ENCODE data around the gene ARHGEF10L.

ARHGEF10L gene

GRCh38 chr1:17596651-17597509, 57.4 kb downstream of the ARHGEF10L start:
- DNase-seq (ENCODE audit: insufficient read length, low spot score) (no peak), FAIRE-seq (no peak)
- no peak for TF ChIP-seq POU2F2 (IDR thresholded peaks at IDR 0.05; ENCODE audit: low read depth, low read length)
- no peak for TF ChIP-seq TAF1 (IDR thresholded peaks at IDR 0.05; ENCODE audit: low read depth, low read length)
- TF ChIP-seq POLR2AphosphoS5 (IDR thresholded peaks at IDR 0.05; ENCODE audit: low read depth, low read length) = no peak
- no peak for TF ChIP-seq POLR2A (IDR thresholded peaks at IDR 0.05; ENCODE audit: low read depth, low read length)
- no peak for TF ChIP-seq PAX5 (IDR thresholded peaks at IDR 0.05; ENCODE audit: insufficient read depth, low read length, severe bottlenecking)
- TF ChIP-seq SPI1 (IDR thresholded peaks at IDR 0.05; ENCODE audit: low read depth, low read length) = no peak

- TF ChIP-seq TAF1 (IDR thresholded peaks at IDR 0.05; ENCODE audit: low read depth, low read length) = no peak
- no peak for TF ChIP-seq POU2F2 (IDR thresholded peaks at IDR 0.05; ENCODE audit: low read depth, low read length)
- TF ChIP-seq SPI1 (IDR thresholded peaks at IDR 0.05; ENCODE audit: low read depth, low read length) = no peak
- DNase-seq (ENCODE audit: insufficient read length, low spot score) (no peak), FAIRE-seq (no peak)
These were observed 58.2 kb downstream of the ARHGEF10L start for GRCh38 chr1:17597651-17598050.

- FAIRE-seq = no peak
- no peak for DNase-seq (ENCODE audit: insufficient read length, low spot score)
- TF ChIP-seq POLR2AphosphoS5 (IDR thresholded peaks at IDR 0.05; ENCODE audit: low read depth, low read length) (no peak), POU2F2 (IDR thresholded peaks at IDR 0.05; ENCODE audit: low read depth, low read length) (no peak), TAF1 (IDR thresholded peaks at IDR 0.05; ENCODE audit: low read depth, low read length) (no peak), PAX5 (IDR thresholded peaks at IDR 0.05; ENCODE audit: insufficient read depth, low read length, severe bottlenecking) (no peak), POLR2A (IDR thresholded peaks at IDR 0.05; ENCODE audit: low read depth, low read length) (no peak), SPI1 (IDR thresholded peaks at IDR 0.05; ENCODE audit: low read depth, low read length) (no peak)
These were observed 58.8 kb downstream of the ARHGEF10L start for GRCh38 chr1:17598251-17598650.

- FAIRE-seq = no peak
- no peak for DNase-seq (ENCODE audit: insufficient read length, low spot score)
- TF ChIP-seq POLR2AphosphoS5 (IDR thresholded peaks at IDR 0.05; ENCODE audit: low read depth, low read length) (no peak), TAF1 (IDR thresholded peaks at IDR 0.05; ENCODE audit: low read depth, low read length) (no peak), POLR2A (IDR thresholded peaks at IDR 0.05; ENCODE audit: low read depth, low read length) (no peak), PAX5 (IDR thresholded peaks at IDR 0.05; ENCODE audit: insufficient read depth, low read length, severe bottlenecking) (no peak), POU2F2 (IDR thresholded peaks at IDR 0.05; ENCODE audit: low read depth, low read length) (no peak), SPI1 (IDR thresholded peaks at IDR 0.05; ENCODE audit: low read depth, low read length) (no peak)
These were observed 59.9 kb downstream of the ARHGEF10L start for GRCh38 chr1:17599291-17599953.

DNA sequence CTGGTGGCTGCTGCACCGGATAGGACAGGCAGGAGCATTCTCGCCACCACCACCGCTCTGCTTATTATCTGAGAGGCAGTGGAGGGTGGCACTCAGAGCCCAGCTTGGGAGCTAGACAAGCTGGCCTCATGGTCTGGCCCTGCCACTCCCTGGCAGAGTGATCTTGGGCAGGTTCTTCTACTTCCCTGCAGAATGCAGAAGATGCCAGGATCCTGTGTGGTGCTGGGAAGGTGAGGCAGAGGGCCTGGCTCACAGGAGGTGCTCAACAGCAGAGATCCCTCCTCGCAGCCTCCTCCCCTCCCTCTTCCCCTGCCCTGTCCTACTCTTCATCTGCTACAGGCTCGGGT, 60.4 kb downstream of the ARHGEF10L start:
- DNase-seq (ENCODE audit: insufficient read length, low spot score) = no peak
- TF ChIP-seq TAF1 (IDR thresholded peaks at IDR 0.05; ENCODE audit: low read depth, low read length) = no peak
- no peak for TF ChIP-seq POLR2AphosphoS5 (IDR thresholded peaks at IDR 0.05; ENCODE audit: low read depth, low read length)
- no peak for TF ChIP-seq POLR2A (IDR thresholded peaks at IDR 0.05; ENCODE audit: low read depth, low read length)
- TF ChIP-seq POU2F2 (IDR thresholded peaks at IDR 0.05; ENCODE audit: low read depth, low read length) = no peak
- no peak for TF ChIP-seq SPI1 (IDR thresholded peaks at IDR 0.05; ENCODE audit: low read depth, low read length)
- TF ChIP-seq PAX5 (IDR thresholded peaks at IDR 0.05; ENCODE audit: insufficient read depth, low read length, severe bottlenecking) = no peak
- no peak for FAIRE-seq

- TF ChIP-seq POU2F2 (IDR thresholded peaks at IDR 0.05; ENCODE audit: low read depth, low read length) (no peak), POLR2AphosphoS5 (IDR thresholded peaks at IDR 0.05; ENCODE audit: low read depth, low read length) (no peak), SPI1 (IDR thresholded peaks at IDR 0.05; ENCODE audit: low read depth, low read length) (no peak), PAX5 (IDR thresholded peaks at IDR 0.05; ENCODE audit: insufficient read depth, low read length, severe bottlenecking) (no peak), TAF1 (IDR thresholded peaks at IDR 0.05; ENCODE audit: low read depth, low read length) (no peak), POLR2A (IDR thresholded peaks at IDR 0.05; ENCODE audit: low read depth, low read length) (no peak)
- FAIRE-seq = no peak
- DNase-seq (ENCODE audit: insufficient read length, low spot score) = no peak
These were observed 60.8 kb downstream of the ARHGEF10L start for GRCh38 chr1:17600321-17600720.

GRCh38 chr1:17601643-17602382, 62.3 kb downstream of the ARHGEF10L start:
- DNase-seq (ENCODE audit: insufficient read length, low spot score) (no peak), FAIRE-seq (no peak)
- TF ChIP-seq POLR2A (IDR thresholded peaks at IDR 0.05; ENCODE audit: low read depth, low read length) = no peak

DNA sequence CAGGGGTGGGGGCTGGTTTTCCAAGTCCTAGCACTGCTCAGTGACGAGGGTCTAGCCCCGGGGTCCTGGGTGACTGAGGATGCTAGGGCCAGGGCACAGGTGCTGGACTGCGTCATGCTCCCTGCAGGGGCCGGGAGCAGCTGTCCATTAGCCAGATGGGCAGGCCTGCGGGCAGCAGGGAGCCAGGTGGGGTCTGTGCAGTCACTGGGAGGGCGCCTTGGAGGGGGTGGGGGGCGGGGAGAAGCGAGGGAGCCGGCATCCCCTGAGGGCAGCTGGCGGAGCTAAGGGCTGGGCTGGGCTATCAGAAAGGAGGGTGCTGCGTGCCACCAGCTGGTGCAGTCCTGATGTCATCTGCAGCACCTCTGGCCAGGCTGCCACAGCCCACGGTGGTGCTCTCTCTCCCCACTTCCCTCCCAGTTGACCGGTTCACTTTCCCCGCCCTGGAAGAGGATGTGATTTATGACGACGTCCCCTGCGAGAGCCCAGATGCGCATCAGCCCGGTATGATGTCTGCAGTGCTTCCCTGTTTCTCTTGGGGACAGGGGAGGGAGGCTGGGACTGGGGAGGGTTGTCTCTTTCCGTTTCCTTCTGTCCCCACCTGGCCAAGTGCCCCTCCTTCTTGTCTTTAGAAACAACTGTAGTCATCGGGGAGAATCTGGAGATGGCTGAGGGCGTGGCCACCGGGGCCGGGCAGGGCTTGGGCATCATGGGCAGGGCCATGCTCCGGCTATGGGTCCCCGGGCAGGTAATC, 63.8 kb downstream of the ARHGEF10L start:
- DNase-seq (ENCODE audit: insufficient read length, low spot score) (no peak), FAIRE-seq (no peak)
- TF ChIP-seq TAF1 (IDR thresholded peaks at IDR 0.05; ENCODE audit: low read depth, low read length) (no peak), POU2F2 (IDR thresholded peaks at IDR 0.05; ENCODE audit: low read depth, low read length) (no peak), SPI1 (IDR thresholded peaks at IDR 0.05; ENCODE audit: low read depth, low read length) (no peak), POLR2A (IDR thresholded peaks at IDR 0.05; ENCODE audit: low read depth, low read length) (no peak), POLR2AphosphoS5 (IDR thresholded peaks at IDR 0.05; ENCODE audit: low read depth, low read length) (no peak), PAX5 (IDR thresholded peaks at IDR 0.05; ENCODE audit: insufficient read depth, low read length, severe bottlenecking) (no peak)
